ENCODE measurements around the gene ZNF234. TPM values are rescaled to one million over a fixed set of nuclear protein-coding genes. Genes with fewer than 3 reads are reported as not detected.
A peak's percentile ranks its signal among the peaks of the same experiment; 100 is the strongest.
"Not testable (repeated sequence)": the region's sequence is repeated elsewhere in the genome, so short reads cannot be mapped to it uniquely, and the experiment has no call there.

ZNF234 gene
- total RNA-seq, 2 donors from 2014 or later, result 8.1 to 9.6 TPM

DNA sequence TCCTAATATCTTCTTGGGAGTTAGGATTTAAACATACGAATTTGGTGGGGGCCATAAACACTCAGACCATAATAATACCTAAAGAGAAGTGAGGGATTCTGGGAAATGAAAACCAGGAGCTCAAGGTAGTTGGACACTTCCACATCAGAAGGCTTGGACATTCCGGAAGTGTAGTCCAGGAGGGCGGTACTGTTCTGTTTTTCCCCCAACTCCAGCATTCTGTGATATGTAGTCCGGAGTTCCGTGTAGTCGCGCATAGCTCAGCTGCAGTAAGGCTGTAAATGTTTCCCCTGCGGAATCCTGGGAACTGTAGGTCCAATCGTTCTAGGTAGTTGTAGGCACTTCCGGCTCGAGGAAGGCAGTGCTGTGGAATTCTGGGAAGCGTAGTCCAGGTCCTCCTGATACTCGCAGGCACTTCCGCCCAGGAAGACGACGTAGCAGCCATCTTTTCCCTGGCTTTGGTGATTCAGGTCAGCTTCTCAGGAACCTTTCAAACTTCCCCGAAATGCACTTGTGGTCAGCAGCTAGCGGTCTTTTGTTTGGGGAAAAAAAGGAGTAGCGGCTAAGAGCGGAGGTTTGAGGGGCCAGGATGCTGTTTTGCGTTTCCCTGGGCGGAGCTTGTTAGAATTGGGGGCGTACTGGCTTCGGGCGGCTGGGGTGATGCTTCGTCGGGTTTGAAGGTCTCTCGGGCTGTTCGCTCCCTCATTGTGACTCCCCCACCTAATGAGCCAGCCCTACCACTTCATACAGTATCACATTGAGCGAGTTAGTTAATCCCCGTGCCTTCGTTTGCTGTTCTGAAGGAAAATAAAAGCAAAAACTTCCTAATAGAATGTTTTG lies 23.5 kb downstream of the ZNF234 start, which contains the start of gene ZNF226:
ZNF226 (plus strand) TSS at position 428 of the 840 bp plus-strand sequence. CDS start 4,981 bp downstream, outside the sequence.
- DNase-seq (peak; percentile 92), ATAC-seq (peak; percentile 99 to 100)
- intact Hi-C loops (cut with DNase I), result loop anchor here in 1 of 2 donors (2.0 kb wide), 1 partner anchor 42 kb away; no protein-coding TSS in a partner anchor

DNA sequence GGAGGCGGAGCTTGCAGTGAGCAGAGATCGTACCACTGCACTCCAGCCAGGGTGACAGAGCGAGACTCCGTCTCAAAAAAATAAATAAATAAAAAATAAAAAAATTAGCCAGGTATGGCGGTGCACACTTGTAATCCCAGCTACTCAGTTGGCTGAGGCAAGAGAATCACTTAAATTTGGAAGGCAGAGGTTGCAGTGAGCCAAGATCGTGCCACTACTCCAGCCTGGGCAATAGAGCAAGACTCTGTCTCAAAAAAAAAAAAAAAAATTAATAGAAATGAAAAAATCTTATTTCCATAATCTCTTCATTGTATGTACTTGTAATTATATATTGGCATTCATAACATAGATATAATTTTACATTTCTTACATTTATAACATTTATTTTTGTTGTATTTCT lies 29.3 kb downstream of the ZNF234 start:
- intact Hi-C loops (cut with DNase I); ATAC-seq; DNase-seq: not testable (repeated sequence)

DNA sequence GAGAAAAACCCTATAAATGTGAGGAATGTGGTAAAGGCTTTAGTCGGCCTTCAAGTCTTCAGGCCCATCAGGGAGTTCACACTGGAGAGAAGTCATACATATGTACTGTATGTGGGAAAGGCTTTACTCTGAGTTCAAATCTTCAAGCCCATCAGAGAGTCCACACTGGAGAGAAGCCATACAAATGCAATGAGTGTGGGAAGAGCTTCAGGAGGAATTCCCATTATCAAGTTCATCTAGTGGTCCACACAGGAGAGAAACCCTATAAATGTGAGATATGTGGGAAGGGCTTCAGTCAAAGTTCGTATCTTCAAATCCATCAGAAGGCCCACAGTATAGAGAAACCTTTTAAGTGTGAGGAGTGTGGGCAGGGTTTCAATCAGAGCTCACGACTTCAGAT lies 35.2 kb downstream of the ZNF234 start:
- DNase-seq (no peak), ATAC-seq (no peak)
- intact Hi-C loops (cut with DNase I), result no loop called here

DNA sequence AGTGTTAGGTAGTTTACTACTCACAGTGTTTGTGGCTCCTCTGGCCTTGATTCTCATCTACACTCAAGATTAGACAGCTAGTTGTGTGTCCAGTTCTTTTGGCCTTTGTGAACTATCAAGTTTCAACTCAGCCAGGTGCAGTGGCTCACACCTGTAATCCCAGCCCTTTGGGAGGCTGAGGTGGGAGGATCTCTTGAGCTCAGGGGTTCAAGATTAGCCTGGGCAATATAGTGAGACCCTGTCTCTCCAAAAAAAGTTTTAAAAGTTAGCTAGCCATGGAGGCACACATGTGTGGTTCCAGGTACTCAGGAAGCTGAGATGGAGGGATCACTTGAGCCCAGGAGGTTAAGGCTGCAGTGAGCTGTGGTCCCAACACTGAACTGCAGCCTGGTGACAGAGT lies 39.6 kb downstream of the ZNF234 start:
- ATAC-seq (no peak), DNase-seq (no peak)
- intact Hi-C loops (cut with DNase I), result no loop called here

DNA sequence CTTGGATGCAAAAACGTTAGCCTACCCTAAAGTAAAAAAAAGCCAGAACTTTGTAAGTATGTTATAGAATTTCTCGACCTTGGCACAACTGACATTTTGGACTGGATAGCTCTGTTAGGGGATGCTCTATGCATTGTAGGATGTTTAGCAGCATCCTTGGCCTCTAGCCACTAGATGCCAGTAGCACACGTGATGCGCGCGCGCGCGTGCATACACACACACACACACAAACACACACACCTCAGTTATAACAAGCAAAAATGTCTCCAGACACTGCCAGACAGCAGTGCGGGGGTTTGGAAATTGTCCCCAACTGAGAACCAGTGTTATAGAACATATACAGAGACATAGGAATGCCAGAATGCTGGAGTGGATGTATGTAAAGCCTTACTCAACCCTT lies 40.8 kb downstream of the ZNF234 start:
- no peak for ATAC-seq
- intact Hi-C loops (cut with DNase I), result no loop called here
- no peak for DNase-seq

DNA sequence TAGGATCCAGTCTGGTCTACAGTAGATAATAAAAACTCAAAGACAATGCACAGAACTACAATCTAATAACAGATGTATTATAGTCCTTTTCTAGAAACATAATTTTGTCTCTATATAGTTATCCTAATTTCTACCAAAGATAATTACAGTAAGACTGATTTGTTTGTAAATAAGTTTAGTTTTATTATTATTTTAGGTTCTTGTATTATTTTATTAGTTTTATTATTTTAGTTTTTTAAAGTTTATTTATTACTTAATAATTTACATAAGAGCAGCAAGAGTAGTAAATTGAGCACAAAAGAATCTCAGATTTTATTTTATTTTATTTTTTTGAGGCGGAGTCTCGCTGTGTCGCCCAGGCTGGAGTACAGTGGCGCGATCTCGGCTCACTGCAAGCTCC lies 48.7 kb downstream of the ZNF234 start:
- no peak for DNase-seq
- intact Hi-C loops (cut with DNase I), result no loop called here
- no peak for ATAC-seq

DNA sequence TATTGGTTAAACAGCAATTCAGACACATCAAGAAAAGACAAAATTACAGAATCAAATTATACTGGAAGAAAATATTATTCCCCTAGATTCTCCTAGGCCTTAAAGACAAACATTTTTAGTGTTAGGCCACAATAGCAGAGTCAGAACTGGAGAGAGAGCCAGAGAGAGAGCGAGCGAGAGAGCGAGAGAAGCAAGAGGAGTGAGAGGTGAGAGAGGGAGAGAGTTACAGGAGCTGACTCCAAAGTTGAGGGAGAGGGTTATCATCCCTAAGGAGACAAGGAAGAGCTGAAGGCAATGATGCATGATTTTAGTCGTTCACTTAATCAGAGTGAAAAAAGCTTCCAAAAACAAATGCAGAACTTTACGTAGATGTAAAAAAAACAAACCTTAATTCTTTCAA lies 50.8 kb downstream of the ZNF234 start:
- ATAC-seq (no peak), DNase-seq (no peak)
- intact Hi-C loops (cut with DNase I), result no loop called here

DNA sequence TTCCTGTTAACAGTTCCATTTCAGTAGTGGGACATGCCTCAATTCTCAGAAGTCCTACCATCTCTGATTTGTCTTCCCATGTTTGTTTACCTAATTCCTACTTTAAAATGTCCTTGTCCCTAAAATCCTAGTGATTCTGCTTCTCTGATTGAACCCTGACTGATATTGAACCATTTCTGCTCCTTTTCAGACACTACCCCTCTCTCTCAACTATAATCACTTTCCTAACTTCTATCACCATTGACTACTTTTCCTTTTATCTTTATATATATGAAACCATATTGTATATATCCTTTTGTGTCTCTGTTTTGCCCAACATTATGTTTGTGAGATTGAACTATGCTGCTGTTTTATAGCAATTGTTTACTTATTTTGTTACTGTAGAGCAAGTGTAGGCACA lies 55.4 kb downstream of the ZNF234 start:
- DNase-seq (no peak), ATAC-seq (no peak)
- intact Hi-C loops (cut with DNase I), result no loop called here

DNA sequence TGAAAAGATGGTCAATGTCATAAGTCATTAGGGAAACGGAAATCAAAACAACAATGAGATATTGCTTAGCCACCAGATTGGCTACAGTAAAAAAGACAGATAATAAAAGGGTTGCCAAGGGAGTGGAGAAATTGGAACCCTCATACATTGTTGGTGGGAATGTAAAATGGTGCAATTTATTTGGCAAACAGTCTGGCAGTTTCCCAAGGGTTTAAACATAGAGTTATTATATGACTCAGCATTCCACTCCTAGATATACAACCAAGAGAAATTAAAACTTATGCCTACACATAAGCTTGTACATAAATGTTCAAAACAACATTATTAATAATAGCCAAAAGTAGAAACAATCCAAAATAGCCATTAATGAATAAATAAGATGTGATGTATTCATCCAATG lies 61.1 kb downstream of the ZNF234 start:
- intact Hi-C loops (cut with DNase I), result no loop called here
- ATAC-seq (no peak), DNase-seq (no peak)

DNA sequence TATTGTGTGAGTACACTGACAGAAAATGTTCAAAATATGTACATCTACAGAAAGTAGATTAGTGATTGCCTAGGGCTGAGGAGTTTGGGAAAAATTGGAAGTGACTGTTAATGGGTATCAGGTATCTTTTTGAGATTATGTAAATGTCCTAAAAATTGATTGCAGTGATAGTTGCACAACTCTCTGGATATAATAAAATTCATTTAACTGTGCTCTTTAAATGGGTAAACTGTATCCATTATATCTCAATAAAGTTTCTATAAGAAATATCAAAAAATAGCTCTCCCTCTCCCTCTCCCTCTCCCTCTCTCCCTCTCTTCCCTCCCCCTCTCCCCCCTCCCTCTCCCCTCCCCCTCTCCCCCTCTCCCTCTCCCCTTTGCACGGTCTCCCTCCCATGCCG lies 61.6 kb downstream of the ZNF234 start:
- no peak for ATAC-seq
- no peak for DNase-seq
- intact Hi-C loops (cut with DNase I), result no loop called here

DNA sequence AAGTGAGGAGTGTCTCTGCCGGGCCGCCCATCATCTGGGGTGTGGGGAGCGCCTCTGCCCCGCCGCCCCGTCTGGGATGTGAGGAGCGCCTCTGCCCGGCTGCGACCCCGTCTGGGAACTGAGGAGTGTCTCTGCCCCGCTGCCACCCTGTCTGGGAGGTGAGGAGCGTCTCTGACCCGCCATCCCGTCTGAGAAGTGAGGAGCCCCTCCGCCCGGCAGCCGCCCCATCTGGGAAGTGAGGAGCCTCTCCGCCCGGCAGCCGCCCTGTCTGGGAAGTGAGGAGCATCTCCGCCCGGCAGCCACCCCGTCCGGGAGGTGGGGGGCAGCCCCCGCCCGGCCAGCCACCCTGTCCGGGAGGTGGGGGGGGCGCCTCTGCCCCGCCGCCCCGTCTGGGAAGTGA lies 62.5 kb downstream of the ZNF234 start:
- intact Hi-C loops (cut with DNase I); DNase-seq: not testable (repeated sequence)

DNA sequence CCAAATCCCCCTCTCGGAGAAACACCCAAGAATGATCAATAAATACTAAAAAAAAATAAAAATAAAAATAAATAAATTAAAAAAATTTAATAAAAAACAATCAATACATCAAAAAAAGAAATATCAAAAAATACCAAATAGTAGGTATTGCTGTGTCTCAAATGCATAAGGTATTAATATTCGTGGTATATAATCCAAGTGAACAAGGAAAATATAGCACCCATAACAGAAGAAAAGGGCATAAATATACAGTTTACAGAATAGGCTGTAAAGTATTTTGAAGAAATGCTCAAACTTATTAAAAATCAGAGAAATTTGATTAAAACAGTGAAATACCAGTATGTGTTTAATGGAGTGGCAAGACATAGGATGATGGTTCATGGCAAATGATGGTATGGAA lies 63.4 kb downstream of the ZNF234 start:
- intact Hi-C loops (cut with DNase I), result no loop called here
- ATAC-seq (no peak), DNase-seq (no peak)

More for the DNA sequence above, 62.5 kb downstream of the ZNF234 start:
- not testable (repeated sequence) for ATAC-seq

DNA sequence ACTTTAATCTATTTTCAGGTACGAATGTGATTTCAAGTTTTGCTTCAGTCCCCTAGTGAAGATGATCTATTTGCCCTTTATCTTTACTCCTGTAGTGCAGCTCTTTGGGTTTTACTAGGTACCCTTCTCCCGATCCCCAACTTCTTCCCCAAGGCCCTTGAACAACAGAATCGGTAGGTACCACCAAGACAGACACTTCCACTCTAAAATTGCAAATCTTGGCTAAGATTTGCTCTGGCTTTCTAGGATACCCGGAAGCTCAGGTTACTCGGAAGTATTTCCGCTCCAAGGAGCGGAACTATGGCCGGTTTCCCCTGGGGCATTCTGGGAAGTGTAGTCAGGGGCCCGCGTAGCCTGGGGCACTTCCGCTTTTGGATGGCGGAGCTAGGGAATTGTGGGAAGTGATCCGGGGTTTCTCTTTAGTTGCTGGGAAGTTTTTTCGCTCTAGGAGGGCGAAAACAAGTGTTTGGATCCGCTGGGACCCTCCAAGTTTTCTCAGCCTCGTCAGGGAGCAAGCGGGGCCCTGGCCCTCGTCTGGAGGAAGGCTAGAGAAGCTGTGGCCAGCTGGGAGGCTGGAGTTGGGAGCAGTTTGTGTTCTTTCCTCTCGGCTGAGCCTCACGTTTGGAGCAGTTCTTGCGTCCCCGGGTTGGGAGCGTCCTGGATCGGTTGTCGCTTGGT lies 65.9 kb downstream of the ZNF234 start:
- ATAC-seq, result peak; percentile 97 to 98
- intact Hi-C loops (cut with DNase I), result loop anchor here in 1 of 2 donors (2.0 kb wide), 1 partner anchor 42 kb away; the partner anchor contains the start of gene ZNF226
- DNase-seq, result peak; percentile 92

Other genes starting within 250 kb of the ZNF234 start
- 10 to 100 TPM in 1 of 2 donors, 1 to 10 TPM in 1; 8.4 to 10.1 TPM for gene ZNF45, start 206.3 kb upstream of the ZNF234 start, total RNA-seq
- 1 to 10 TPM; 3.7 to 5.2 TPM for gene ZNF221, start 190.3 kb upstream of the ZNF234 start, total RNA-seq
- gene ZNF155, start 157.4 kb upstream of the ZNF234 start, total RNA-seq, result 1 to 10 TPM; 6.8 to 9.2 TPM
- 1 to 10 TPM; 3.5 to 3.7 TPM for gene ZNF230, start 138.6 kb upstream of the ZNF234 start, total RNA-seq
- gene ZNF222, start 116.2 kb upstream of the ZNF234 start, total RNA-seq, result 1 to 10 TPM; 3.5 to 4.0 TPM
- 1 to 10 TPM; 2.8 to 2.9 TPM for gene ZNF223, start 89.5 kb upstream of the ZNF234 start, total RNA-seq
- 1 to 10 TPM; 1.9 TPM for gene ZNF284, start 69.4 kb upstream of the ZNF234 start, total RNA-seq
- gene ZNF224, start 47.2 kb upstream of the ZNF234 start, total RNA-seq, result 10 to 100 TPM; 11.1 to 13.4 TPM
- gene ZNF225, start 28.2 kb upstream of the ZNF234 start, total RNA-seq, result 1 to 10 TPM; 3.2 to 3.3 TPM
- 10 to 100 TPM; 14.9 to 17.8 TPM for gene ZNF226, start 23.5 kb downstream of the ZNF234 start, total RNA-seq
- gene ZNF227, start 71.0 kb downstream of the ZNF234 start, total RNA-seq, result 10 to 100 TPM; 11.1 to 12.9 TPM
- gene ZNF233, start 118.3 kb downstream of the ZNF234 start, total RNA-seq, result 1 to 10 TPM; 3.4 to 5.5 TPM
- gene ZNF235, start 163.5 kb downstream of the ZNF234 start, total RNA-seq, result 1 to 10 TPM; 3.3 to 4.3 TPM
- 1 to 10 TPM; 4.5 to 5.2 TPM for gene ZNF112, start 215.1 kb downstream of the ZNF234 start, total RNA-seq